Neural cell (in vitro differentiated cells): ENCODE data around the gene GSN. TPM values are rescaled to one million over a fixed set of nuclear protein-coding genes. Genes with fewer than 3 reads are reported as not detected.
A peak's percentile ranks its signal among the peaks of the same experiment; 100 is the strongest.

Experiments
- H2AFZ ChIP-seq: fragments of 200-600, 300-800 bp; sonication (generic), shearing (Covaris generic); 2 replicates; pipeline ENCODE4 v1.6.0; 2014; ENCODE audit warnings: low read depth, mild to moderate bottlenecking, antibody characterized with exemption, low read length, moderate library complexity
- H3F3A ChIP-seq: fragments of 200-600 bp; shearing (Covaris generic); 2 replicates; pipeline ENCODE4 v1.6.1; 2016; ENCODE audit warnings: mild to moderate bottlenecking, moderate library complexity, mixed read lengths, antibody characterized with exemption, low read length; ENCODE audit not compliant: insufficient read depth, poor library complexity, severe bottlenecking
- H3K27ac ChIP-seq: fragments of 200-600, 300-800 bp; sonication (generic), shearing (Covaris generic); 2 replicates; pipeline ENCODE4 v1.5.1; 2014; ENCODE audit warnings: mild to moderate bottlenecking, low read length, moderate library complexity
- H3K27me3 ChIP-seq: fragments of 300-800, 200-600 bp; sonication (generic), shearing (Covaris generic); 2 replicates; pipeline ENCODE4 v1.6.0; 2014; ENCODE audit warnings: mild to moderate bottlenecking, low read depth, low read length, moderate library complexity; ENCODE audit not compliant: insufficient read depth
- H3K36me3 ChIP-seq: fragments of 300-800, 200-600 bp; sonication (generic), shearing (Covaris generic); 2 replicates; pipeline ENCODE4 v1.5.1; 2014; ENCODE audit warnings: mild to moderate bottlenecking, antibody characterized with exemption, low read length, moderate library complexity; ENCODE audit not compliant: insufficient read depth
- H3K4me2 ChIP-seq: fragments of 300-800, 200-600 bp; sonication (generic), shearing (Covaris generic); 2 replicates; pipeline ENCODE4 v1.6.0; 2014; ENCODE audit warnings: mild to moderate bottlenecking, low read length
- H3K4me3 ChIP-seq: fragments of 300-800, 200-600 bp; sonication (generic), shearing (Covaris generic); 2 replicates; pipeline ENCODE4 v1.5.1; 2014; ENCODE audit warnings: mild to moderate bottlenecking, low read length, moderate library complexity
- H3K79me2 ChIP-seq: fragments of 200-600 bp; shearing (Covaris generic); replicated peaks from 2 replicates; pipeline ENCODE4 v1.6.0; 2014; ENCODE audit warnings: mild to moderate bottlenecking, low read length, moderate library complexity; ENCODE audit not compliant: insufficient read depth
- H3K9ac ChIP-seq: fragments of 300-800, 200-600 bp; sonication (generic), shearing (Covaris generic); 2 replicates; pipeline ENCODE4 v1.6.1; 2016; ENCODE audit warnings: mild to moderate bottlenecking, low read length, mixed read lengths
- H3K9me2 ChIP-seq: fragments of 200-600 bp; shearing (Covaris generic); 2 replicates; pipeline ENCODE4 v1.6.1; 2016; ENCODE audit warnings: mild to moderate bottlenecking, low read length, mixed read lengths; ENCODE audit not compliant: insufficient read depth
- H3K9me3 ChIP-seq: fragments of 200-600, 300-800 bp; sonication (generic), shearing (Covaris generic); 2 replicates; pipeline ENCODE4 v1.6.1; 2016; ENCODE audit warnings: mild to moderate bottlenecking, mixed run types, low read length, moderate library complexity, mixed read lengths
- H4K20me1 ChIP-seq: fragments of 200-600 bp; shearing (Covaris generic); 2 replicates; pipeline ENCODE4 v1.6.1; 2016; ENCODE audit warnings: mild to moderate bottlenecking, mixed run types; ENCODE audit not compliant: insufficient read depth
- CTCF ChIP-seq: fragments of 450-650 bp; IDR thresholded peaks from 2 replicates; pipeline ENCODE4 v1.5.1; 2014; ENCODE audit warnings: antibody characterized with exemption, mild to moderate bottlenecking, moderate library complexity; ENCODE audit not compliant: poor library complexity, severe bottlenecking
- EP300 ChIP-seq: fragments of 450-650 bp; conservative IDR thresholded peaks from 2 replicates; pipeline ENCODE4 v1.6.1; 2014; ENCODE audit warnings: antibody characterized with exemption, mild to moderate bottlenecking, moderate library complexity; ENCODE audit not compliant: poor library complexity, severe bottlenecking
- EZH2 ChIP-seq: fragments of 200-600, 300-800 bp; shearing (Covaris generic), sonication (generic); IDR thresholded peaks from 2 replicates; pipeline ENCODE4 v1.6.1; 2014; ENCODE audit warnings: antibody characterized with exemption, low read length, borderline replicate concordance, mild to moderate bottlenecking; ENCODE audit not compliant: insufficient read depth, poor library complexity, severe bottlenecking
- MXI1 ChIP-seq: fragments of 450-650 bp; conservative IDR thresholded peaks from 2 replicates; pipeline ENCODE4 v1.6.1; 2014; ENCODE audit warnings: antibody characterized with exemption, mild to moderate bottlenecking; ENCODE audit not compliant: poor library complexity, severe bottlenecking
- POLR2AphosphoS5 ChIP-seq: IDR thresholded peaks from 2 replicates; pipeline ENCODE4 v1.6.1; 2012
- RAD21 ChIP-seq: fragments of 450-650 bp; conservative IDR thresholded peaks from 2 replicates; pipeline ENCODE4 v1.6.1; 2014; ENCODE audit warnings: antibody characterized with exemption, mild to moderate bottlenecking, moderate library complexity
- REST ChIP-seq: IDR thresholded peaks from 2 replicates; pipeline ENCODE4 v1.6.1; 2012; ENCODE audit warnings: borderline replicate concordance
- SMC3 ChIP-seq: fragments of 450-650 bp; conservative IDR thresholded peaks from 2 replicates; pipeline ENCODE4 v1.6.1; 2014; ENCODE audit warnings: antibody characterized with exemption, mild to moderate bottlenecking, moderate library complexity; ENCODE audit not compliant: poor library complexity
- polyA plus RNA-seq: library from polyadenylated mRNA; depleted of rRNA; stranded (reverse); fragments of >200 nt; gene quantifications from 2 replicates; pipeline ENCODE4 v1.2.3, GENCODE V29; 2014

The GSN gene
- polyA plus RNA-seq, 1 donor from 2014 or later: 2.4 TPM

GRCh38 chr9:121277518-121278295, 9.7 kb downstream of the GSN start:
- Histone ChIP-seq H3K9me3 (no peaks in the 10 kb centered on the region), H3K27me3 (no peaks in the 10 kb centered on the region), H3K4me3 (no peak overlapping the region), H4K20me1 (no peaks in the 10 kb centered on the region), H3K9ac (no peak overlapping the region), H3K9me2 (no peaks in the 10 kb centered on the region), H3K4me2 (no peak overlapping the region), H3K36me3 (no peaks in the 10 kb centered on the region), H3F3A (no peaks in the 10 kb centered on the region), H3K27ac (no peak overlapping the region), H3K79me2 (no peaks in the 10 kb centered on the region), H2AFZ (no peak overlapping the region)
- TF ChIP-seq REST (no peak), CTCF (no peak)

GRCh38 chr9:121278477-121279261, 10.7 kb downstream of the GSN start:
- no peak overlapping the region for H3K4me3 ChIP-seq
- no peaks in the 10 kb centered on the region for H3K36me3 ChIP-seq
- no peaks in the 10 kb centered on the region for H3K79me2 ChIP-seq
- H4K20me1 ChIP-seq: no peaks in the 10 kb centered on the region
- no peak overlapping the region for H3K9ac ChIP-seq
- H3K9me2 ChIP-seq: no peaks in the 10 kb centered on the region
- no peak for TF ChIP-seq POLR2AphosphoS5
- TF ChIP-seq MXI1: no peak
- TF ChIP-seq SMC3: peak; percentile 21
- no peak for TF ChIP-seq EZH2
- no peak for TF ChIP-seq EP300
- peak; percentile 58 for TF ChIP-seq CTCF
- peak; percentile 35 for TF ChIP-seq RAD21
- no peak overlapping the region for H3K27ac ChIP-seq
- no peaks in the 10 kb centered on the region for H3K9me3 ChIP-seq
- no peaks in the 10 kb centered on the region for H3F3A ChIP-seq
- H3K4me2 ChIP-seq: no peak overlapping the region
- no peaks in the 10 kb centered on the region for H3K27me3 ChIP-seq
- H2AFZ ChIP-seq: no peak overlapping the region
